ENCODE measurements around the gene TMEM18.

GRCh38 chr2:660029-660428 lies 17.2 kb downstream of the TMEM18 start:
- no peak for TF ChIP-seq EZH2phosphoT487 (IDR thresholded peaks at IDR 0.05; ENCODE audit: insufficient read depth, low read depth)
- no peak for TF ChIP-seq EZH2 (IDR thresholded peaks at IDR 0.05; ENCODE audit: insufficient read depth, poor library complexity, severe bottlenecking)
